MM.1S (cell line): ENCODE results near the gene KDM4F.

Experiments
- EZH2 ChIP-seq: fragments of 300-600 bp; sonication (generic); optimal IDR thresholded peaks from 2 replicates; pipeline ENCODE3; 2017; ENCODE audit warnings: low read depth, mild to moderate bottlenecking, antibody characterized with exemption, low read length, mixed read lengths
- EZH2phosphoT487 ChIP-seq: fragments of 300-600 bp; sonication (generic); IDR thresholded peaks from 2 replicates; pipeline ENCODE4 v1.6.1; 2018; ENCODE audit warnings: antibody characterized with exemption, low read length

GRCh38 chr11:95042239-95042638, 7.0 kb upstream of the KDM4F start:
- TF ChIP-seq EZH2 (no peak), EZH2phosphoT487 (no peak)
